Measurements from ENCODE around the gene ISL1. TPM values are rescaled to one million over a fixed set of nuclear protein-coding genes. Genes with fewer than 3 reads are reported as not detected.

The ISL1 gene
- total RNA-seq, 2 experiments from 2014 or later: not detected

DNA sequence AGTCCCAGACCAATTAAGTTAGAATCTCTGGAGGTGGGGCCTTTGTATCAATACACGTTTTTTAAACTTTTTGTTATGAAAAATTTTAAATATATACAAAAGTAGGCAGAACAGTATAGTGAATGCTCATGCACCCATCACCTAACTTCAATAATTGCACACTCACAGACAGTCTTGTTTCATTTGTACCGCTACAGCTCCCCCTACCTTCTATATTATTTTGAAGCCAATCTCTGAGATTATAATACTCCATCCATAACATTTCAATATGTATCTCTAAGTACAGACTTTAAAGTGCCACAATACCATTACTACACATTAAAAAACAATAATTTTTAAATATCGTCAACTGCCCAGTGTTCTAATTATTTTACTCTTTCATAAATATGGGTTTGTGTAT is 32.9 kb downstream of the ISL1 start:
- H3K36me3 ChIP-seq (ENCODE audit: insufficient read depth, low read length): no peaks in the 10 kb centered on the region
- ChIA-PET CTCF (ENCODE audit: unreplicated experiment) (no interaction called here), POLR2A (interaction anchor here (0.7 kb wide), 1 partner anchor 461 kb away, joined by 3 read pairs; no protein-coding TSS in a partner anchor)
- no peaks in the 10 kb centered on the region for H4K20me1 ChIP-seq (ENCODE audit: insufficient read depth, low read length)
- H3K27ac ChIP-seq (ENCODE audit: low read depth, low read length, poor library complexity, severe bottlenecking): no peak overlapping the region
- no TSS peak for BruUV-seq (replicated peaks)
- H3K4me3 ChIP-seq (ENCODE audit: low read depth, low read length, poor library complexity, severe bottlenecking): no peak overlapping the region
- intact Hi-C loops (cut with micrococcal nuclease; ENCODE audit: unreplicated experiment): no loop called here
- H3K4me1 ChIP-seq (ENCODE audit: insufficient read depth, low read length, poor library complexity, severe bottlenecking): no peaks in the 10 kb centered on the region
- no peak for DNase-seq (ENCODE audit: low spot score)
- H2AFZ ChIP-seq (ENCODE audit: low read length): no peak overlapping the region
- H3K4me2 ChIP-seq (ENCODE audit: low read length): no peak overlapping the region
- no peaks in the 10 kb centered on the region for H3K9me3 ChIP-seq (ENCODE audit: low read length)
- TF ChIP-seq, protein P1, sequence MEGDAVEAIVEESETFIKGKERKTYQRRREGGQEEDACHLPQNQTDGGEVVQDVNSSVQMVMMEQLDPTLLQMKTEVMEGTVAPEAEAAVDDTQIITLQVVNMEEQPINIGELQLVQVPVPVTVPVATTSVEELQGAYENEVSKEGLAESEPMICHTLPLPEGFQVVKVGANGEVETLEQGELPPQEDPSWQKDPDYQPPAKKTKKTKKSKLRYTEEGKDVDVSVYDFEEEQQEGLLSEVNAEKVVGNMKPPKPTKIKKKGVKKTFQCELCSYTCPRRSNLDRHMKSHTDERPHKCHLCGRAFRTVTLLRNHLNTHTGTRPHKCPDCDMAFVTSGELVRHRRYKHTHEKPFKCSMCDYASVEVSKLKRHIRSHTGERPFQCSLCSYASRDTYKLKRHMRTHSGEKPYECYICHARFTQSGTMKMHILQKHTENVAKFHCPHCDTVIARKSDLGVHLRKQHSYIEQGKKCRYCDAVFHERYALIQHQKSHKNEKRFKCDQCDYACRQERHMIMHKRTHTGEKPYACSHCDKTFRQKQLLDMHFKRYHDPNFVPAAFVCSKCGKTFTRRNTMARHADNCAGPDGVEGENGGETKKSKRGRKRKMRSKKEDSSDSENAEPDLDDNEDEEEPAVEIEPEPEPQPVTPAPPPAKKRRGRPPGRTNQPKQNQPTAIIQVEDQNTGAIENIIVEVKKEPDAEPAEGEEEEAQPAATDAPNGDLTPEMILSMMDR (conservative IDR thresholded peaks at IDR 0.05; ENCODE audit: low read length): peak; percentile 51
- TF ChIP-seq EZH2phosphoT487 (IDR thresholded peaks at IDR 0.05; ENCODE audit: borderline replicate concordance, low read depth, low read length): no peak
- H3K9me2 ChIP-seq (ENCODE audit: insufficient read depth, low read length): no peaks in the 10 kb centered on the region
- H3K79me2 ChIP-seq (ENCODE audit: insufficient read depth, low read depth, low read length): no peaks in the 10 kb centered on the region

DNA sequence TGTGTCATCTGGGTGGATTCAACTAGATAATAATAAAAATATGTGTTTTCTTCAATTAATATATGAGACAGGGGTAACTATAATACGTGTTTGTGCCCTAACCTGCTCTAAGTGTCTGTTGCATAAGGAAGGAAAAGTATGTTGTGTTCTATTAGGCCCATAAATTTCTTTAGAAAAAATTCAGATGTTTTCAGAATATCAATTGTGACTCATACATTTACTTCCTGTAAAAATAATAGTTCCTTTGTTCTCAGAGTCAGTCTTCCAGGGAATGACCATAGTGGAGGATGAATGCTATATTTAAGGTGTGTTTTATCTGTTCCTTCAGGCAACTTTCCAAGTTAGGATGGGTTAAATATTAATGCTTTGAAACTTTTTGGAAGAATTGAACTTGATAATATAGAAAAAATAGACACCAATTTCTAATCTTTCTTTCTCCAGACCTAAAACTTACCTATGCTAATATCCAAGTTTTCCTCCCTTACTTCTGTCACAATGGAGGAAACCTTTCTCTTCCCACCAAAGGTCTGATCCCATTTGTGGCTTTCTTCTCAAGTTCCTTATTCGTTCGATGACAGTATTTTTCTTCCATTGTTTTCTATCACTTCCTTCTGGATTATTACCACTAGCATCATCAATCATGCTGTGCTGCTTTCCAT is 49.9 kb downstream of the ISL1 start:
- H3K9me2 ChIP-seq (ENCODE audit: insufficient read depth, low read length): no peaks in the 10 kb centered on the region
- CTCF ChIA-PET (ENCODE audit: unreplicated experiment): no interaction called here
- no peak overlapping the region for H3K4me2 ChIP-seq (ENCODE audit: low read length)
- H3K4me3 ChIP-seq (ENCODE audit: low read depth, low read length, poor library complexity, severe bottlenecking): no peak overlapping the region
- H2AFZ ChIP-seq (ENCODE audit: low read length): no peak overlapping the region
- H3K4me1 ChIP-seq (ENCODE audit: insufficient read depth, low read length, poor library complexity, severe bottlenecking): no peaks in the 10 kb centered on the region
- H3K27ac ChIP-seq (ENCODE audit: low read depth, low read length, poor library complexity, severe bottlenecking): no peak overlapping the region
- no peaks in the 10 kb centered on the region for H3K9me3 ChIP-seq (ENCODE audit: low read length)
- TF ChIP-seq EZH2phosphoT487 (IDR thresholded peaks at IDR 0.05; ENCODE audit: borderline replicate concordance, low read depth, low read length): no peak
- TF ChIP-seq, protein P1 (conservative IDR thresholded peaks at IDR 0.05; ENCODE audit: low read length): no peak
- intact Hi-C loops (cut with micrococcal nuclease; ENCODE audit: unreplicated experiment): no loop called here
- BruUV-seq (replicated peaks): no TSS peak
- POLR2A ChIA-PET: no interaction called here
- no peak for DNase-seq (ENCODE audit: low spot score)
- no peaks in the 10 kb centered on the region for H3K36me3 ChIP-seq (ENCODE audit: insufficient read depth, low read length)
- H3K79me2 ChIP-seq (ENCODE audit: insufficient read depth, low read depth, low read length): no peaks in the 10 kb centered on the region
- no peaks in the 10 kb centered on the region for H4K20me1 ChIP-seq (ENCODE audit: insufficient read depth, low read length)

DNA sequence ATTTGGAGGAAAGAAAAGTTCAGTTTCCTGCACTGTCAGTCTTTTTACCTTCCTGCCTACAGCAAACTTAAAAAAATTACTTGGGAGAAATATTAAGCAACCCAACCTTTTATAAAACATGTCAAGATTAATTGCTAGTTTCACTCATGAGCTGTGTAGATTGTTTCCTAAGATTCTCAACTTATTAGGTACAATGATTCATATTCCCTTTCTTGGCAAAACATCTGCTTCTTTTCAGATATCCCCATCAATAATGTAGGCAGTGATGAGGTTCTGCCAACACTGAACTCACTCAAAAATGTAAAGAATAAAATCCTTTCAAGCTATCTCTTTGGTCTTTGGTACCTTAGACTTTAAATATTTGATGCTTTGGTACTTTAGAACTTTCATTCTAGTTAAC is 56.0 kb downstream of the ISL1 start:
- TF ChIP-seq, protein P1 (conservative IDR thresholded peaks at IDR 0.05; ENCODE audit: low read length): no peak
- TF ChIP-seq EZH2phosphoT487 (IDR thresholded peaks at IDR 0.05; ENCODE audit: borderline replicate concordance, low read depth, low read length): no peak
- Histone ChIP-seq H3K36me3 (ENCODE audit: insufficient read depth, low read length) (no peaks in the 10 kb centered on the region), H3K4me1 (ENCODE audit: insufficient read depth, low read length, poor library complexity, severe bottlenecking) (no peaks in the 10 kb centered on the region), H3K9me2 (ENCODE audit: insufficient read depth, low read length) (no peaks in the 10 kb centered on the region), H3K79me2 (ENCODE audit: insufficient read depth, low read depth, low read length) (no peaks in the 10 kb centered on the region), H3K27ac (ENCODE audit: low read depth, low read length, poor library complexity, severe bottlenecking) (no peak overlapping the region), H2AFZ (ENCODE audit: low read length) (no peak overlapping the region), H3K9me3 (ENCODE audit: low read length) (no peaks in the 10 kb centered on the region), H3K4me2 (ENCODE audit: low read length) (no peak overlapping the region), H4K20me1 (ENCODE audit: insufficient read depth, low read length) (no peaks in the 10 kb centered on the region), H3K4me3 (ENCODE audit: low read depth, low read length, poor library complexity, severe bottlenecking) (no peak overlapping the region)
- intact Hi-C loops (cut with micrococcal nuclease; ENCODE audit: unreplicated experiment): no loop called here
- BruUV-seq (replicated peaks): no TSS peak
- DNase-seq (ENCODE audit: low spot score): no peak
- ChIA-PET POLR2A (interaction anchor here (1.3 to 1.5 kb wide), 2 partner anchors 15 to 16 kb away, joined by 3 to 9 read pairs; no protein-coding TSS in a partner anchor), CTCF (ENCODE audit: unreplicated experiment) (no interaction called here)

Measured in OCI-LY7 (cell line).